HG02763 (cell line): ENCODE data around the gene PTGS2.
A peak's percentile ranks its signal among the peaks of the same experiment; 100 is the strongest.

Source experiments
- ATAC-seq: cut with Tn5 transposase; IDR thresholded peaks from one replicate; pipeline ENCODE4 v1.9.1; 2021; ENCODE audit warnings: mild to moderate bottlenecking, moderate library complexity; ENCODE audit not compliant: unreplicated experiment

Gene PTGS2

GRCh38 chr1:186680245-186681061 is at the start of gene PTGS2:
Gene PTGS2, minus strand, starts transcription at chr1:186680423. Its CDS starts 133 bp downstream, at chr1:186680290.
- ATAC-seq = peak; percentile 89

GRCh38 chr1:186722711-186723309 is 42.6 kb upstream of the PTGS2 start:
- peak; percentile 61 for ATAC-seq

- ATAC-seq = no peak
These were observed 37.1 kb upstream of the PTGS2 start for GRCh38 chr1:186717286-186717685.

GRCh38 chr1:186715887-186716809 is 35.9 kb upstream of the PTGS2 start:
- no peak for ATAC-seq

- no peak for ATAC-seq
These were observed 30.5 kb upstream of the PTGS2 start for GRCh38 chr1:186710696-186711095.

- no peak for ATAC-seq
These were observed 28.5 kb upstream of the PTGS2 start for GRCh38 chr1:186708694-186709097.

GRCh38 chr1:186703209-186703766 is 23.1 kb upstream of the PTGS2 start:
- no peak for ATAC-seq

- no peak for ATAC-seq
These were observed 20.5 kb upstream of the PTGS2 start for GRCh38 chr1:186700722-186701121.

GRCh38 chr1:186699519-186699918 is 19.3 kb upstream of the PTGS2 start:
- ATAC-seq = no peak

GRCh38 chr1:186689907-186690306 is 9.7 kb upstream of the PTGS2 start:
- ATAC-seq = no peak

GRCh38 chr1:186689376-186689775 is 9.2 kb upstream of the PTGS2 start:
- ATAC-seq = no peak

- ATAC-seq = no peak
These were observed 3.6 kb upstream of the PTGS2 start for GRCh38 chr1:186683652-186684410.

GRCh38 chr1:186682736-186683135 is 2.5 kb upstream of the PTGS2 start:
- ATAC-seq = no peak

GRCh38 chr1:186681801-186682200 is 1.6 kb upstream of the PTGS2 start:
- ATAC-seq = no peak

- ATAC-seq = no peak
These were observed 898 bp upstream of the PTGS2 start for GRCh38 chr1:186681121-186681520.

- no peak for ATAC-seq
These were observed 339 bp downstream of the PTGS2 start for GRCh38 chr1:186679924-186680244.

GRCh38 chr1:186678155-186678554 is 2.1 kb downstream of the PTGS2 start:
- ATAC-seq = no peak

- no peak for ATAC-seq
These were observed 7.6 kb downstream of the PTGS2 start for GRCh38 chr1:186672596-186672995.

GRCh38 chr1:186672131-186672530 is 8.1 kb downstream of the PTGS2 start:
- ATAC-seq = no peak

GRCh38 chr1:186671136-186671825 is 8.9 kb downstream of the PTGS2 start:
- no peak for ATAC-seq
